Measurements from ENCODE around the gene DNASE1L1. TPM values are rescaled to one million over a fixed set of nuclear protein-coding genes. Genes with fewer than 3 reads are reported as not detected.
"Not testable (repeated sequence)": the region's sequence is repeated elsewhere in the genome, so short reads cannot be mapped to it uniquely, and the experiment has no call there.

DNASE1L1 gene
- polyA plus RNA-seq, 1 donor = 26.2 TPM

- DNase-seq = peak; percentile 77 to 81
- Histone ChIP-seq H3K9me3 (ENCODE audit: control insufficient read depth, low read depth, low read length) (no peaks in the 10 kb centered on the region), H3K36me3 (ENCODE audit: control insufficient read depth, insufficient read depth, low read length) (peaks cover 27% of the 10 kb centered on the region), H3K4me1 (ENCODE audit: control insufficient read depth, insufficient read depth, low read length) (peaks cover 15% of the 10 kb centered on the region), H3K27ac (ENCODE audit: low read length) (peak overlapping the region; percentile 100), H3K4me3 (ENCODE audit: low read length) (peak overlapping the region; percentile 99), H3K27me3 (ENCODE audit: control insufficient read depth, insufficient read depth, low read length) (no peaks in the 10 kb centered on the region)
- WGBS (ENCODE audit: insufficient coverage, low lambda C conversion rate) = no CpG with 5 or more reads among the region's 49 CpGs
Measured at GRCh38 chrX:154398668-154399526, 10.2 kb downstream of the DNASE1L1 start.

- H3K9me3 ChIP-seq (ENCODE audit: control insufficient read depth, low read depth, low read length) = no peaks in the 10 kb centered on the region
- no peaks in the 10 kb centered on the region for H3K27me3 ChIP-seq (ENCODE audit: control insufficient read depth, insufficient read depth, low read length)
- peak; percentile 96 to 97 for DNase-seq
- WGBS (ENCODE audit: insufficient coverage, low lambda C conversion rate) = no CpG with 5 or more reads among the region's 69 CpGs
- peaks cover 27% of the 10 kb centered on the region for H3K36me3 ChIP-seq (ENCODE audit: control insufficient read depth, insufficient read depth, low read length)
- H3K4me3 ChIP-seq (ENCODE audit: low read length) = peak within 1 kb of the TSS; percentile 99
- peaks cover 15% of the 10 kb centered on the region for H3K4me1 ChIP-seq (ENCODE audit: control insufficient read depth, insufficient read depth, low read length)
- H3K27ac ChIP-seq (ENCODE audit: low read length) = peak within 1 kb of the TSS; percentile 100
Measured at GRCh38 chrX:154397888-154398667, 11.0 kb downstream of the DNASE1L1 start, which contains the start of gene RPL10. RPL10 (plus strand) TSS chrX:154398377; CDS start chrX:154398520, 143 bp downstream.

GRCh38 chrX:154396973-154397887 lies 11.8 kb downstream of the DNASE1L1 start:
- peak overlapping the region; percentile 100 for H3K27ac ChIP-seq (ENCODE audit: low read length)
- peak; percentile 67 to 86 for DNase-seq
- H3K4me1 ChIP-seq (ENCODE audit: control insufficient read depth, insufficient read depth, low read length) = peaks cover 15% of the 10 kb centered on the region
- peaks cover 25% of the 10 kb centered on the region for H3K36me3 ChIP-seq (ENCODE audit: control insufficient read depth, insufficient read depth, low read length)
- no CpG with 5 or more reads among the region's 53 CpGs for WGBS (ENCODE audit: insufficient coverage, low lambda C conversion rate)
- H3K4me3 ChIP-seq (ENCODE audit: low read length) = peak overlapping the region; percentile 67
- H3K9me3 ChIP-seq (ENCODE audit: control insufficient read depth, low read depth, low read length) = no peaks in the 10 kb centered on the region
- H3K27me3 ChIP-seq (ENCODE audit: control insufficient read depth, insufficient read depth, low read length) = no peaks in the 10 kb centered on the region

- Histone ChIP-seq H3K36me3 (ENCODE audit: control insufficient read depth, insufficient read depth, low read length) (peaks cover 24% of the 10 kb centered on the region), H3K4me3 (ENCODE audit: low read length) (peak overlapping the region; percentile 67), H3K27ac (ENCODE audit: low read length) (peak overlapping the region; percentile 100), H3K4me1 (ENCODE audit: control insufficient read depth, insufficient read depth, low read length) (peaks cover 11% of the 10 kb centered on the region)
- H3K9me3 ChIP-seq (ENCODE audit: control insufficient read depth, low read depth, low read length); H3K27me3 ChIP-seq (ENCODE audit: control insufficient read depth, insufficient read depth, low read length); DNase-seq: not testable (repeated sequence)
- no CpG with 5 or more reads among the region's 17 CpGs for WGBS (ENCODE audit: insufficient coverage, low lambda C conversion rate)
Measured at GRCh38 chrX:154396363-154396762, 12.7 kb downstream of the DNASE1L1 start.

- H3K4me1 ChIP-seq (ENCODE audit: control insufficient read depth, insufficient read depth, low read length); H3K9me3 ChIP-seq (ENCODE audit: control insufficient read depth, low read depth, low read length); H3K27me3 ChIP-seq (ENCODE audit: control insufficient read depth, insufficient read depth, low read length); H3K27ac ChIP-seq (ENCODE audit: low read length); H3K4me3 ChIP-seq (ENCODE audit: low read length); DNase-seq; H3K36me3 ChIP-seq (ENCODE audit: control insufficient read depth, insufficient read depth, low read length): not testable (repeated sequence)
- WGBS (ENCODE audit: insufficient coverage, low lambda C conversion rate) = no CpG with 5 or more reads among the region's 121 CpGs
Measured at GRCh38 chrX:154389812-154390747, 19.0 kb downstream of the DNASE1L1 start.

GRCh38 chrX:154388649-154389048 lies 20.4 kb downstream of the DNASE1L1 start:
- H3K36me3 ChIP-seq (ENCODE audit: control insufficient read depth, insufficient read depth, low read length); H3K27me3 ChIP-seq (ENCODE audit: control insufficient read depth, insufficient read depth, low read length); H3K4me1 ChIP-seq (ENCODE audit: control insufficient read depth, insufficient read depth, low read length); DNase-seq; H3K27ac ChIP-seq (ENCODE audit: low read length); H3K4me3 ChIP-seq (ENCODE audit: low read length); H3K9me3 ChIP-seq (ENCODE audit: control insufficient read depth, low read depth, low read length): not testable (repeated sequence)
- no CpG with 5 or more reads among the region's 16 CpGs for WGBS (ENCODE audit: insufficient coverage, low lambda C conversion rate)

- H3K4me1 ChIP-seq (ENCODE audit: control insufficient read depth, insufficient read depth, low read length); DNase-seq; H3K9me3 ChIP-seq (ENCODE audit: control insufficient read depth, low read depth, low read length); H3K36me3 ChIP-seq (ENCODE audit: control insufficient read depth, insufficient read depth, low read length); H3K27me3 ChIP-seq (ENCODE audit: control insufficient read depth, insufficient read depth, low read length); H3K27ac ChIP-seq (ENCODE audit: low read length); H3K4me3 ChIP-seq (ENCODE audit: low read length): not testable (repeated sequence)
- no CpG with 5 or more reads among the region's 20 CpGs for WGBS (ENCODE audit: insufficient coverage, low lambda C conversion rate)
Measured at GRCh38 chrX:154388094-154388493, 21.0 kb downstream of the DNASE1L1 start.

- H3K27ac ChIP-seq (ENCODE audit: low read length) = no peak overlapping the region
- DNase-seq = no peak
- no peaks in the 10 kb centered on the region for H3K27me3 ChIP-seq (ENCODE audit: control insufficient read depth, insufficient read depth, low read length)
- H3K4me3 ChIP-seq (ENCODE audit: low read length) = no peak overlapping the region
- peaks cover 13% of the 10 kb centered on the region for H3K4me1 ChIP-seq (ENCODE audit: control insufficient read depth, insufficient read depth, low read length)
- WGBS (ENCODE audit: insufficient coverage, low lambda C conversion rate) = no CpG with 5 or more reads among the region's 8 CpGs
- no peaks in the 10 kb centered on the region for H3K9me3 ChIP-seq (ENCODE audit: control insufficient read depth, low read depth, low read length)
- H3K36me3 ChIP-seq (ENCODE audit: control insufficient read depth, insufficient read depth, low read length) = peaks cover 3% of the 10 kb centered on the region
Measured at GRCh38 chrX:154384284-154384892, 24.7 kb downstream of the DNASE1L1 start.

Data from large intestine (tissue), 3 donors.